HG03469 (cell line): Measurements from ENCODE around the gene SPSB4.

Experiments used
- ATAC-seq: cut with Tn5 transposase; IDR thresholded peaks from one replicate; pipeline ENCODE4 v1.9.1; 2021; ENCODE audit warnings: mild to moderate bottlenecking, moderate library complexity, moderate number of reproducible peaks; ENCODE audit not compliant: unreplicated experiment

SPSB4 gene

GRCh38 chr3:141052201-141053069, 1.3 kb downstream of the SPSB4 start:
- no peak for ATAC-seq

- ATAC-seq, result no peak
These were observed 4.0 kb downstream of the SPSB4 start for GRCh38 chr3:141055136-141055535.

GRCh38 chr3:141055536-141056445, 4.6 kb downstream of the SPSB4 start:
- ATAC-seq, result no peak

GRCh38 chr3:141056751-141057171, 5.6 kb downstream of the SPSB4 start:
- ATAC-seq, result no peak

- ATAC-seq, result no peak
These were observed 6.3 kb downstream of the SPSB4 start for GRCh38 chr3:141057436-141057835.

GRCh38 chr3:141057946-141058800, 7.0 kb downstream of the SPSB4 start:
- no peak for ATAC-seq

GRCh38 chr3:141058996-141059395, 7.8 kb downstream of the SPSB4 start:
- ATAC-seq, result no peak

GRCh38 chr3:141059816-141060215, 8.7 kb downstream of the SPSB4 start:
- ATAC-seq, result no peak

GRCh38 chr3:141060327-141060726, 9.2 kb downstream of the SPSB4 start:
- ATAC-seq, result no peak

- no peak for ATAC-seq
These were observed 12.7 kb downstream of the SPSB4 start for GRCh38 chr3:141063831-141064230.

- no peak for ATAC-seq
These were observed 13.2 kb downstream of the SPSB4 start for GRCh38 chr3:141064255-141064926.

GRCh38 chr3:141065258-141065657, 14.1 kb downstream of the SPSB4 start:
- no peak for ATAC-seq

- no peak for ATAC-seq
These were observed 15.0 kb downstream of the SPSB4 start for GRCh38 chr3:141065841-141066805.

- ATAC-seq, result no peak
These were observed 16.2 kb downstream of the SPSB4 start for GRCh38 chr3:141067206-141067974.

GRCh38 chr3:141070229-141070628, 19.1 kb downstream of the SPSB4 start:
- no peak for ATAC-seq

- no peak for ATAC-seq
These were observed 19.7 kb downstream of the SPSB4 start for GRCh38 chr3:141070727-141071357.

GRCh38 chr3:141071681-141072260, 20.6 kb downstream of the SPSB4 start:
- no peak for ATAC-seq
